GM10847 (cell line): ENCODE data around the gene TCF4.

Experiments used
- POLR2A ChIP-seq: IDR thresholded peaks from 2 replicates; pipeline ENCODE4 v1.6.1; 2011; ENCODE audit not compliant: insufficient read length; ENCODE audit errors: extremely low read depth

Gene TCF4

DNA sequence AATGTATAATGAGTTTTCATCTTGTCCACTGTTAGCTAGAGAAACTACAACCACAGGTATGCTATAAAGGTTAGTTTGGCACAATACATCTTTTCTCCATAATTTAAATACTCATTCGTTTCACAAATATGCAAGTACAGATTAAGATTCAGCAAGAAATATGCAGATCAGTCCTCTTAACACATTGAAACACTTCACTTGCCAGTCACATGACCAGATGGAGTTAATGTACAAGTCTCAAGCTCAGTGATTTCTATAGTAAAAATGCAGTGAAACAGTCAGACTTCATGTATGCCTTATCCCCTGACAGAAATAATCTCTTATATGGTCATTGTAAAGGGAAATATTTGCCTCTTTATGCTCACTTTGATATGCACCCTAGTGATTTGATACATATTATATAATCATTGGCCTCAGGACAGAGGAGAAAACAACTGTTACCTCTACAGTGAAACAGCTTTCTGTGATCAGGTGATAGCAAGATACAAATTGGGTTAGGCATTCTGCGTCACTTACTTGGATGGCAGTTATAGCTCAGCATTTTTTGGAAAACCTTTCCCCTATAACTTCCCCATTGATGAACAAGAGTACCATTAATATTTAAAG is 104.6 kb downstream of the TCF4 start:
- TF ChIP-seq POLR2A = no peak

DNA sequence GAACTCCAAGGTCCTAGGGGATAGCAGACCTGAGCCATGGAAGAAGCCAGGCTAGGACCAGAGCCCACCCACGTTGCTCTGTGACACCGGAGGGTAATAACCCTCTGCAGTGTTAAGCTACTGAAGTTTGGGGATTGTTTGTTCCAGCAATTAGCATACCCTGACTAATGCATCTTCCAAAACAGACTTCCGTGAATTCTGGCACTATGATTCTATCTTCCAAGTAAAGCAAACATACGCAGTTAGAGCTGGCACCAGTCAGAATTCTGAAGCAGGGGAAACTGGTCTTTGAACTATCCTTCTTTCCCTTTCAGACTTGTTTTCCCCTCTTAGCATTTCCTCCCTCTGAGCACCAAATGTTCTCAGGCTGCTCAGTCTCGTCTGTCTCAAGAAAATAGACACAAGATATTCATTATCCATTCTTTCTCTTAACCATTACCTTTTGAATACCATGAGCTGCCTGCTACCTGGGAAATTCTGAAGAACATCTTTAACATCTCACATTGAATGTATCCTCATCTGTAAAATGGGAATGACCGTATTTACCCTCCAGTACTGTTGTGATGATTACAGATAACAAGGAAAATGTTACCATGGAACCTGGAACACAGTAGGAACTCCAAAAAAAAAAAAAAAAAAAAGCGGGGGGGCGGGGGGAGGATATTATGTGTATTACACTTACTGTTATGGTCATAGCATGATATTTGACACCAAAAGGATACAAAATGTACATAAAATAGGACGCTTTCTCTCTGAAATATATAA is 108.2 kb downstream of the TCF4 start:
- TF ChIP-seq POLR2A = no peak

- TF ChIP-seq POLR2A = no peak
Observed at GRCh38 chr18:55477860-55478581, 110.0 kb downstream of the TCF4 start.

- no peak for TF ChIP-seq POLR2A
Observed at GRCh38 chr18:55477499-55477859, 110.5 kb downstream of the TCF4 start.

DNA sequence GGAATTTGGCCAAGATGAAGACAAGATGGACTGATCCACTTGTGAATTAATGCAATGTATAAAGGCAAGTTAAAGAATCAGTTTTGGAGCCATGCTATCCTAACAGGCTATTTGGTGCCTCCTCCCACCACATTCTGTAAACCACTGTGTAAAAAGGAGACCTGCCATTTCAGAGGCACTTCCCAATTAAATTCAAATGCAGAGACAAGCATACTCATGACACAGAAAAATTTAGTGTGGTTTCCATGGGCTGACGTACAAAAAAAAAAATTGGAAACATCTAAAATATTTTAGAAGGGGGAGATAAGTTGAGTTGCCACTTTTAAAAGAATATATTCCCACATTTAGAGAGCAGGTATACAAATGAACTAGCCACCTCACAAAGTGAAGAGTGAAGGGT is 112.1 kb downstream of the TCF4 start:
- TF ChIP-seq POLR2A = no peak

GRCh38 chr18:55475467-55475866 is 112.5 kb downstream of the TCF4 start:
- no peak for TF ChIP-seq POLR2A

- no peak for TF ChIP-seq POLR2A
Observed at GRCh38 chr18:55473560-55473959, 114.4 kb downstream of the TCF4 start.

GRCh38 chr18:55473058-55473457 is 114.9 kb downstream of the TCF4 start:
- no peak for TF ChIP-seq POLR2A

GRCh38 chr18:55470826-55471225 is 117.2 kb downstream of the TCF4 start:
- TF ChIP-seq POLR2A = no peak

GRCh38 chr18:55466789-55467188 is 121.2 kb downstream of the TCF4 start:
- TF ChIP-seq POLR2A = no peak

GRCh38 chr18:55465313-55465712 is 122.7 kb downstream of the TCF4 start:
- no peak for TF ChIP-seq POLR2A

- TF ChIP-seq POLR2A = no peak
Observed at GRCh38 chr18:55464581-55464980, 123.4 kb downstream of the TCF4 start.

DNA sequence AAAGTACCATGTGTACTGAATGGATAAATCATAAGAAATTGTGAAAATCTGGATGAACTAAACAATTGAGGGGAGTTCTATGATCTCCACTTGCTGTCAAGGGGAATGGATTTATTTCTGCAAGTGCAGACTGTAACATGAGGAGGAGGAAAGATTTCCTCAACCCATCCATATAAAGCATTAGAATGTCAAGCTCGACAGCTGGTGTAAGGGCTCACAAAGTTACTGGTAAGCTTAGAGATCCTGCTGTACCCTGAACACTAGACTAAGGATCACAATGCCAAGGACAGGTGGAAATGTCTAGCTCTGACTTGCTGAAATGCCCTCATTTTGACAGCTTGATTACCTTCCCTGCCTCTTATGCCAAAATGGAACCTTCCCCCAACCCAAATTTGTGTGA is 125.3 kb downstream of the TCF4 start:
- no peak for TF ChIP-seq POLR2A

GRCh38 chr18:55461848-55462247 is 126.1 kb downstream of the TCF4 start:
- TF ChIP-seq POLR2A = no peak

DNA sequence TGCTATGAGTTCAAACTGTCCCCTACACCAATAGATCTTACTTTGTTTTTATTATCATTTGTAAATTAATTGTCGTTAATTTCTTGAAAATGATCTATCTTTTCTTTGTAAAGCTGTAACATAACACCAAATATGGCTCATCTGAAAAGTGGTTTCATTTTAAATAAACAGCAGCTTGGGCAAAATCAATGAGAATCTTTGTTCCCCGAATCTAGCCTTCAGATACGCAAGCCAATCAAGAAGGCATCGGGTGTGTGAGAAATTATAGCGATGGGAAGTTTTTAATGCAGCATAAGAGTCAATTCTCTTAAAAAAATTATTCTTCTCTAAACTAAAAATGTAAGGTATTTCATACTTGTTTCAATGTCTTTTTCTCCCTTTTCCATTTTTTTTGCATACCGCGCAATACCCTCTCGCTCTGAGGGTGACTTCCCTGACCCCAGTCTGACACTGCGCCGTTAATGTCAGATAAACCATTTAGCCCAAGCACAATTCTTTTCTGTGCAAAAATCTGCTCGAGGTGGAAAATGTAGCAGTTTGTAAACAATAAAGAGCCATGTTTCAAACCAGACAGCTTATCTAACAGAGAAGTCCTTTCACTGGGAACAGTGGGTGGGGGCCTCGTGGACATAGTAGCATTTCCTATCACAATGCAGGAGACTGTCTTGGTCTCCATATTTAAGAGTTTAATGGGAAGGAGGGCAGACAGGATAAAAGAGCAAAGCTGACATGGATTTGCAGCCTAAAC is 129.4 kb downstream of the TCF4 start:
- TF ChIP-seq POLR2A = no peak

- no peak for TF ChIP-seq POLR2A
Observed at GRCh38 chr18:55457028-55457427, 131.0 kb downstream of the TCF4 start.

DNA sequence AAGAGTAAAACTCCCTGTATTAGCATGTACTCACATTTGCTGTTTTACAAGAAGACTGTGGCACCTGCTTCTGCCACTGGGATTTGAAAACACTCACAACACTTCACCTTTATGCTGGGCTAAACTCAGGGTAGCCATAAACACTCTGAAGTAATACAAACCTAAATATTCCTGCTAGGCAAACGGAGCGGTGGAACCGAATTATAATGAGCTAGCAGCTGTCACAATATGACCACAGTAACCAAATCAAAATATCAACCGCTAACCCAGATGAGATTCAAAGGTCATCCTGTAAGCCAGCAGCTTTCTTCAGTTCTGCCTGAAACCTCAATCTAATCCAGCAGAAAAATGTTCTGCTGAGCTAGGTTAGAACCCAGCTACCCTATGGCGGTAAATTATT is 132.1 kb downstream of the TCF4 start:
- TF ChIP-seq POLR2A = no peak
